ENCODE measurements around the gene MPP4.
A peak's percentile ranks its signal among the peaks of the same experiment; 100 is the strongest.

The MPP4 gene

GRCh38 chr2:201707753-201708152 lies 9.3 kb upstream of the MPP4 start:
- no peaks in the 10 kb centered on the region for H3K9me3 ChIP-seq (ENCODE audit: control insufficient read depth, insufficient read depth, low read length)
- peaks cover 5% of the 10 kb centered on the region; the same call in 1 of the 2 replicates for H3K36me3 ChIP-seq (ENCODE audit: control insufficient read depth, insufficient read depth, low read length)
- H3K27ac ChIP-seq (ENCODE audit: low read length) = no peak overlapping the region
- H3K27me3 ChIP-seq (ENCODE audit: control insufficient read depth, insufficient read depth, low read length) = no peaks in the 10 kb centered on the region
- H3K4me1 ChIP-seq (ENCODE audit: control insufficient read depth, insufficient read depth, low read length) = no peaks in the 10 kb centered on the region
- no peak for DNase-seq (ENCODE audit: low read depth, low spot score)
- H3K4me3 ChIP-seq (ENCODE audit: low read length) = no peak overlapping the region
- no CpG with 5 or more reads among the region's 3 CpGs for WGBS (ENCODE audit: insufficient coverage, insufficient read length)

DNA sequence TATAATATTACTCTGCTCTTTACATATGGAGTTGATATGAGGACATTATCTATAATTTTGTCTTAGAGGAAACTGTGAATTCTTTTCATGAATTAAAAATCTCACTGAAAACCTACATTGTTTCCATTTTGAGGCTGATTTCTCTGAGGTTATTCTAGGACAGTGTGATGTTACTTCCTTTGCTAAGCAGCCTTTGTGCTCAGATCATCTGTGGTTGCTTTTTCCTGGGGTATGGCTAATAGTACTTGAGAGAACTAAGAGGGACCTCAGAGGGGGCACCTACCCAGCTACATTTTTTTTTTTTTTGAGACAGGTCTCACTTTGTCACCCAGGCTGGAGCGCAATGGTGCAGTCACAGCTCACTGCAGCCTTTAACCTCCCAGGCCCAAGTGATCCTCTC lies 8.7 kb upstream of the MPP4 start:
- no CpG with 5 or more reads among the region's 1 CpG for WGBS (ENCODE audit: insufficient coverage, insufficient read length)
- no peak for DNase-seq (ENCODE audit: low read depth, low spot score)
- peaks cover 5% of the 10 kb centered on the region; the same call in 1 of the 2 replicates for H3K36me3 ChIP-seq (ENCODE audit: control insufficient read depth, insufficient read depth, low read length)

DNA sequence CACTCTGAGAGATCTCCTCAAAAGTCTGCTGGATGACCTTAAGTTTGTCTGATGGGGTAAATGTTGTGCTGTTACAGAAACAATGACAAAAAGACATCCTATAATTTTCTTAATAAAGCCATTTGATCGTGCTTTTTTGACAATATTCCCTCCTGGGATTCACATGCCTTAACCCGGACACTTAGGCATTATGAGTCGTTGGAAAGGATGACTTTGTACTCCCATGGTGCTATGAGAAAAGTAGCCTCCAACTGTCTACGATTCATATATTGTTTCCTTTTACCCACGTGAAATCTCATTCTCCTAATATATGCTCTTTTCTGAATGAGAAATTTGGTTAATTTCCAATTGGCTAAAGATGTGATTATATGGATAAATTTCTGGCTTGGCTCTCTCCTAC lies 6.1 kb upstream of the MPP4 start:
- Histone ChIP-seq H3K4me1 (ENCODE audit: control insufficient read depth, insufficient read depth, low read length) (peaks cover 2% of the 10 kb centered on the region; the same call in 1 of the 2 replicates), H3K27me3 (ENCODE audit: control insufficient read depth, insufficient read depth, low read length) (no peaks in the 10 kb centered on the region), H3K27ac (ENCODE audit: low read length) (no peak overlapping the region), H3K4me3 (ENCODE audit: low read length) (no peak overlapping the region), H3K36me3 (ENCODE audit: control insufficient read depth, insufficient read depth, low read length) (no peaks in the 10 kb centered on the region), H3K9me3 (ENCODE audit: control insufficient read depth, insufficient read depth, low read length) (no peaks in the 10 kb centered on the region)
- no CpG with 5 or more reads among the region's 5 CpGs for WGBS (ENCODE audit: insufficient coverage, insufficient read length)
- no peak for DNase-seq (ENCODE audit: low read depth, low spot score)

More for the DNA sequence above, 8.7 kb upstream of the MPP4 start:
- H3K4me3 ChIP-seq (ENCODE audit: low read length) = no peak overlapping the region
- H3K27me3 ChIP-seq (ENCODE audit: control insufficient read depth, insufficient read depth, low read length) = no peaks in the 10 kb centered on the region
- H3K27ac ChIP-seq (ENCODE audit: low read length) = no peak overlapping the region
- no peaks in the 10 kb centered on the region for H3K9me3 ChIP-seq (ENCODE audit: control insufficient read depth, insufficient read depth, low read length)
- H3K4me1 ChIP-seq (ENCODE audit: control insufficient read depth, insufficient read depth, low read length) = no peaks in the 10 kb centered on the region

DNA sequence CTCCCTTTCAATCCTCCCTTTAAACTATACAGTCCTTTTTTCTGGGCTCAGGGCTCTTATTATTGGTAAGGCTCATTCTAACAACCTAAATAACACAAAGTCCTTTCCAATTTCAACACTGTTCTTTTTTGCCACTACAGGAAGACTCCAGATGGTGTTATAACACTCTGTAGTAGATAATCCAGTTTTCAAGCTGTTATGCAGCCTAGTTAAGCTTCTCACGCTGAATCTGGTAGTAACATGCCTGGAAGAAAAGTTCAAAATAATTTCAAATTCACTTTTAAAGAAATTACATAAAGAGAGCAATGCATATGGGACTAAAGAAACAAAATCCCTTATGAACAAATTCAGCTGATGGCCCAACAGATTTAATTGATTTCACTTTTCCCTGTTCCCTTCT lies 3.2 kb upstream of the MPP4 start:
- no CpG with 5 or more reads among the region's 1 CpG for WGBS (ENCODE audit: insufficient coverage, insufficient read length)
- H3K36me3 ChIP-seq (ENCODE audit: control insufficient read depth, insufficient read depth, low read length) = no peaks in the 10 kb centered on the region
- peaks cover 6% of the 10 kb centered on the region; the same call in 1 of the 2 replicates for H3K4me1 ChIP-seq (ENCODE audit: control insufficient read depth, insufficient read depth, low read length)
- no peak overlapping the region for H3K27ac ChIP-seq (ENCODE audit: low read length)
- H3K9me3 ChIP-seq (ENCODE audit: control insufficient read depth, insufficient read depth, low read length) = no peaks in the 10 kb centered on the region
- no peak for DNase-seq (ENCODE audit: low read depth, low spot score)
- no peak overlapping the region for H3K4me3 ChIP-seq (ENCODE audit: low read length)
- no peaks in the 10 kb centered on the region for H3K27me3 ChIP-seq (ENCODE audit: control insufficient read depth, insufficient read depth, low read length)

DNA sequence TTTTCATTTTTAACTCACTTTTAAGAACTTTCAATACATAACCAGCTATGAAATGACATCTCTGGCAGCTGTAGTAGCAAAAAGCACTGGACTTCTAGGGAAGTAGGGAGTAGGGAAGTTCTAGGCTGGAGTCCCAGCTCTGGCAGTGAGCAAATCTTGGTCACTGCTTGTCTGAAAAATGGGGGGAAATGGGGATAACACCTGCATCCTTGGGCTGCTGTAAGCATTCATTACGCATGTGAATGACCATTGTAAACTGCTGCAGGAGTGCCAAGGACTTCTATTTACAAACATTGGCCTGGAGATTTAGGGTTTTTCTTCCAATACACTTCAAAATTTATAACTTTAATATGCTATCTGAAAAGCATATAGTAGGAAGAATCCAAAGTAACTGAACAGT lies 972 bp upstream of the MPP4 start:
- Histone ChIP-seq H3K27ac (ENCODE audit: low read length) (no peak overlapping the region), H3K4me3 (ENCODE audit: low read length) (no peak overlapping the region), H3K36me3 (ENCODE audit: control insufficient read depth, insufficient read depth, low read length) (no peaks in the 10 kb centered on the region), H3K27me3 (ENCODE audit: control insufficient read depth, insufficient read depth, low read length) (no peaks in the 10 kb centered on the region), H3K4me1 (ENCODE audit: control insufficient read depth, insufficient read depth, low read length) (peaks cover 6% of the 10 kb centered on the region; the same call in 1 of the 2 replicates), H3K9me3 (ENCODE audit: control insufficient read depth, insufficient read depth, low read length) (no peaks in the 10 kb centered on the region)
- DNase-seq (ENCODE audit: low read depth, low spot score) = no peak
- no CpG with 5 or more reads among the region's 1 CpG for WGBS (ENCODE audit: insufficient coverage, insufficient read length)

DNA sequence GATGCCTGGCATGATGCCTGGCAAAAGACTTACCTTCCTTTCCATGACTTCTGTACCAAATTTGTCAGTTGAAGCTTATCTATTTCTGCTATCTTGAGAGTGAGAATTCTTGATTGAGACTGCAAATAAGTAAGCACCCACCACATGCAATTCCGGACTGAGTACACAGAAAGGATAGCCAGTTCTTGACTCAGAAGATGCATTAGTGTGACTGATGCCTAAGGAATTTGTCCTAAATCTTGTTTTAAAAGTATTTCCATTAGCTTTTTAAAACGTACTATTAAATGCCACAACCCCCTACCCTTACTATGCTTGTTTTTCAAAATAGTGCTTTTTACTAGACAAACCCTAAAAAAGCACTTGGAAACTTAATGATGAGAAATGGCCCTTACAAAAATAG lies 545 bp downstream of the MPP4 start:
- Histone ChIP-seq H3K27ac (ENCODE audit: low read length) (no peak overlapping the region), H3K27me3 (ENCODE audit: control insufficient read depth, insufficient read depth, low read length) (no peaks in the 10 kb centered on the region), H3K36me3 (ENCODE audit: control insufficient read depth, insufficient read depth, low read length) (no peaks in the 10 kb centered on the region), H3K4me1 (ENCODE audit: control insufficient read depth, insufficient read depth, low read length) (peaks cover 6% of the 10 kb centered on the region; the same call in 1 of the 2 replicates), H3K9me3 (ENCODE audit: control insufficient read depth, insufficient read depth, low read length) (no peaks in the 10 kb centered on the region), H3K4me3 (ENCODE audit: low read length) (no peak overlapping the region)
- DNase-seq (ENCODE audit: low read depth, low spot score) = no peak
- no CpG with 5 or more reads among the region's 2 CpGs for WGBS (ENCODE audit: insufficient coverage, insufficient read length)

- no peak for DNase-seq (ENCODE audit: low read depth, low spot score)
- WGBS (ENCODE audit: insufficient coverage, insufficient read length) = no CpG with 5 or more reads among the region's 6 CpGs
- Histone ChIP-seq H3K4me1 (ENCODE audit: control insufficient read depth, insufficient read depth, low read length) (peaks cover 6% of the 10 kb centered on the region; the same call in 1 of the 2 replicates), H3K27me3 (ENCODE audit: control insufficient read depth, insufficient read depth, low read length) (no peaks in the 10 kb centered on the region), H3K9me3 (ENCODE audit: control insufficient read depth, insufficient read depth, low read length) (no peaks in the 10 kb centered on the region), H3K4me3 (ENCODE audit: low read length) (no peak overlapping the region), H3K36me3 (ENCODE audit: control insufficient read depth, insufficient read depth, low read length) (no peaks in the 10 kb centered on the region), H3K27ac (ENCODE audit: low read length) (no peak overlapping the region)
Measured at GRCh38 chr2:201696151-201696659, 2.2 kb downstream of the MPP4 start.

GRCh38 chr2:201685156-201685555 lies 13.3 kb downstream of the MPP4 start:
- no CpG with 5 or more reads among the region's 3 CpGs for WGBS (ENCODE audit: insufficient coverage, insufficient read length)
- no peaks in the 10 kb centered on the region for H3K27me3 ChIP-seq (ENCODE audit: control insufficient read depth, insufficient read depth, low read length)
- no peaks in the 10 kb centered on the region for H3K9me3 ChIP-seq (ENCODE audit: control insufficient read depth, insufficient read depth, low read length)
- H3K36me3 ChIP-seq (ENCODE audit: control insufficient read depth, insufficient read depth, low read length) = no peaks in the 10 kb centered on the region
- no peak overlapping the region for H3K4me3 ChIP-seq (ENCODE audit: low read length)
- no peaks in the 10 kb centered on the region for H3K4me1 ChIP-seq (ENCODE audit: control insufficient read depth, insufficient read depth, low read length)
- no peak for DNase-seq (ENCODE audit: low read depth, low spot score)
- no peak overlapping the region for H3K27ac ChIP-seq (ENCODE audit: low read length)

DNA sequence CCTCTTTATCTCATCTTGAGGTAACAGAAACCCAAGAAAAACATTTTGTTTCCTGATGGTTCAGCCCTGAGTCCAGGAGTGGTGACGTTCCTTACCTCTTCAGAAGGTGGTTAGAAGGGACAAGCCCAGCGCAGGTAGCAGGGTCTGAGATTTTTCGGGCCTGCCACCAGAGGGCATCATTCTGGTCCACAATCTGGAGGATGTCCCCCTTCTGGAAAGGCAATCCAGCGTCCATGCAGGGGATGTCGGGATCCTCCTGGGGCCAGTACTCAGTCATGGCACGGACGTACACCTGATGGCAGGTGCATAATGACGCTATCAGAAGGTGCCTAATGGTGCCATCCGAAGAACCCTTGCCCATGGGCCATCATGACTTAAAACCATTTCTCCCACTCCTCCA lies 17.7 kb downstream of the MPP4 start:
- Histone ChIP-seq H3K4me3 (ENCODE audit: low read length) (no peak overlapping the region), H3K9me3 (ENCODE audit: control insufficient read depth, insufficient read depth, low read length) (no peaks in the 10 kb centered on the region), H3K36me3 (ENCODE audit: control insufficient read depth, insufficient read depth, low read length) (no peaks in the 10 kb centered on the region), H3K4me1 (ENCODE audit: control insufficient read depth, insufficient read depth, low read length) (no peaks in the 10 kb centered on the region), H3K27me3 (ENCODE audit: control insufficient read depth, insufficient read depth, low read length) (no peaks in the 10 kb centered on the region), H3K27ac (ENCODE audit: low read length) (no peak overlapping the region)
- DNase-seq (ENCODE audit: low read depth, low spot score) = peak; percentile 67
- WGBS (ENCODE audit: insufficient coverage, insufficient read length) = no CpG with 5 or more reads among the region's 9 CpGs

DNA sequence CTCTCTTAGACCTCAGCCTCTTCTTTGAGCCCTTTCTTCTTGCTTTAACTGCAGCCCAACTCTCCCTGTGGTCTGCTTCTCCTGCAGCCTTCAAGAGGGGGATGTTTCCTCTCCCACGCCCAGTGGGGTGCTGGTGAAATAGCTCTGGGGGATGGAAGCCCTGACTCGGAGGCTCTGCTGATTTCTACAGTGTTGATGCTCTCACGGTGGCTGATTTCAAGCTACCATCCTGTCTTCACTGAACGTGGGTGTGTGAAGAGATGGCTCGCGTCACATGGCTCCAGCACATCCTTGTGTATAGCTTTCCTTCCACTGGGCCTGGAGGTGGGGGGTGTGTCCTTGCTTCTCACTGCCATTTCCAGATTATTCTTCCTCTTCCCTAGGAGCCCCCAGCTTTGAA lies 20.0 kb downstream of the MPP4 start:
- Histone ChIP-seq H3K9me3 (ENCODE audit: control insufficient read depth, insufficient read depth, low read length) (no peaks in the 10 kb centered on the region; the same call in 1 of the 2 replicates), H3K36me3 (ENCODE audit: control insufficient read depth, insufficient read depth, low read length) (no peaks in the 10 kb centered on the region), H3K4me1 (ENCODE audit: control insufficient read depth, insufficient read depth, low read length) (no peaks in the 10 kb centered on the region), H3K4me3 (ENCODE audit: low read length) (no peak overlapping the region), H3K27ac (ENCODE audit: low read length) (no peak overlapping the region), H3K27me3 (ENCODE audit: control insufficient read depth, insufficient read depth, low read length) (no peaks in the 10 kb centered on the region)
- no peak for DNase-seq (ENCODE audit: low read depth, low spot score)
- no CpG with 5 or more reads among the region's 6 CpGs for WGBS (ENCODE audit: insufficient coverage, insufficient read length)

- DNase-seq (ENCODE audit: low read depth, low spot score) = no peak
- no peaks in the 10 kb centered on the region for H3K36me3 ChIP-seq (ENCODE audit: control insufficient read depth, insufficient read depth, low read length)
- H3K4me1 ChIP-seq (ENCODE audit: control insufficient read depth, insufficient read depth, low read length) = no peaks in the 10 kb centered on the region
- H3K9me3 ChIP-seq (ENCODE audit: control insufficient read depth, insufficient read depth, low read length) = no peaks in the 10 kb centered on the region; the same call in 1 of the 2 replicates
- no CpG with 5 or more reads among the region's 4 CpGs for WGBS (ENCODE audit: insufficient coverage, insufficient read length)
- no peak overlapping the region for H3K27ac ChIP-seq (ENCODE audit: low read length)
- no peaks in the 10 kb centered on the region for H3K27me3 ChIP-seq (ENCODE audit: control insufficient read depth, insufficient read depth, low read length)
- no peak overlapping the region for H3K4me3 ChIP-seq (ENCODE audit: low read length)
Measured at GRCh38 chr2:201675454-201675853, 23.0 kb downstream of the MPP4 start.
